Glutamatergic neuron (in vitro differentiated cells): ENCODE measurements around the gene FAR1. TPM values are rescaled to one million over a fixed set of nuclear protein-coding genes. Genes with fewer than 3 reads are reported as not detected.

Experiments used
- DNase-seq: peaks from one replicate; pipeline ENCODE4 v3.0.0; 2022
- H3K27ac Mint-ChIP-seq: one replicate; pipeline ENCODE4 v1.8.0; 2020; ENCODE audit warnings: mild to moderate bottlenecking, mixed read lengths, inconsistent platforms; ENCODE audit not compliant: unreplicated experiment
- H3K27me3 Mint-ChIP-seq: one replicate; pipeline ENCODE4 v1.8.0; 2020; ENCODE audit warnings: mild to moderate bottlenecking, moderate library complexity, mixed read lengths, inconsistent platforms; ENCODE audit not compliant: unreplicated experiment
- H3K36me3 Mint-ChIP-seq: one replicate; pipeline ENCODE4 v1.8.0; 2020; ENCODE audit warnings: mild to moderate bottlenecking, mixed read lengths, inconsistent platforms; ENCODE audit not compliant: unreplicated experiment
- H3K4me1 Mint-ChIP-seq: one replicate; pipeline ENCODE4 v1.8.0; 2020; ENCODE audit warnings: mild to moderate bottlenecking, low read depth, mixed read lengths, inconsistent platforms; ENCODE audit not compliant: unreplicated experiment
- H3K4me3 Mint-ChIP-seq: one replicate; pipeline ENCODE4 v1.8.0; 2020; ENCODE audit warnings: mild to moderate bottlenecking, mixed read lengths, inconsistent platforms; ENCODE audit not compliant: unreplicated experiment
- H3K9me3 Mint-ChIP-seq: one replicate; pipeline ENCODE4 v1.8.0; 2020; ENCODE audit warnings: mild to moderate bottlenecking, moderate library complexity, mixed read lengths, inconsistent platforms; ENCODE audit not compliant: unreplicated experiment
- CTCF ChIP-seq: fragments of 200-600 bp; sonication (generic); IDR thresholded peaks from one replicate; pipeline ENCODE4 v1.5.0; 2021; ENCODE audit not compliant: partially characterized antibody, unreplicated experiment
- total RNA-seq: library from RNA; stranded (reverse); fragmentation: NEBNext Ultra II Directional; extraction: Animal tissue kit (Norgen Biotek cat#: 25700); gene quantifications from one replicate; pipeline ENCODE4 v1.2.1, GENCODE V29; 2021; ENCODE audit not compliant: unreplicated experiment

FAR1 gene
- total RNA-seq, 1 donor from 2014 or later, result 74.4 TPM

GRCh38 chr11:13687271-13687670, 18.8 kb downstream of the FAR1 start:
- no peak for TF ChIP-seq CTCF
- H3K4me3 Mint-ChIP-seq, result no peak overlapping the region
- H3K9me3 Mint-ChIP-seq, result no peaks in the 10 kb centered on the region
- H3K27ac Mint-ChIP-seq, result no peak overlapping the region
- H3K4me1 Mint-ChIP-seq, result no peaks in the 10 kb centered on the region
- no peak for DNase-seq
- H3K36me3 Mint-ChIP-seq, result no peaks in the 10 kb centered on the region
- H3K27me3 Mint-ChIP-seq, result no peaks in the 10 kb centered on the region

- Mint-ChIP-seq H3K4me3 (no peak overlapping the region), H3K36me3 (no peaks in the 10 kb centered on the region), H3K4me1 (peaks cover 2% of the 10 kb centered on the region), H3K27ac (no peak overlapping the region), H3K9me3 (no peaks in the 10 kb centered on the region), H3K27me3 (no peaks in the 10 kb centered on the region)
- no peak for TF ChIP-seq CTCF
- no peak for DNase-seq
Measured at GRCh38 chr11:13691286-13691899, 22.9 kb downstream of the FAR1 start.

GRCh38 chr11:13692172-13692571, 23.7 kb downstream of the FAR1 start:
- no peaks in the 10 kb centered on the region for H3K36me3 Mint-ChIP-seq
- H3K9me3 Mint-ChIP-seq, result no peaks in the 10 kb centered on the region
- no peaks in the 10 kb centered on the region for H3K27me3 Mint-ChIP-seq
- no peak for DNase-seq
- peaks cover 2% of the 10 kb centered on the region for H3K4me1 Mint-ChIP-seq
- H3K4me3 Mint-ChIP-seq, result no peak overlapping the region
- no peak overlapping the region for H3K27ac Mint-ChIP-seq
- no peak for TF ChIP-seq CTCF

GRCh38 chr11:13694115-13694514, 25.6 kb downstream of the FAR1 start:
- no peak for TF ChIP-seq CTCF
- Mint-ChIP-seq H3K27ac (no peak overlapping the region), H3K4me1 (peaks cover 2% of the 10 kb centered on the region), H3K27me3 (no peaks in the 10 kb centered on the region), H3K4me3 (no peak overlapping the region), H3K9me3 (no peaks in the 10 kb centered on the region), H3K36me3 (no peaks in the 10 kb centered on the region)
- no peak for DNase-seq

GRCh38 chr11:13695886-13696285, 27.4 kb downstream of the FAR1 start:
- DNase-seq, result no peak
- Mint-ChIP-seq H3K4me3 (no peak overlapping the region), H3K4me1 (peaks cover 2% of the 10 kb centered on the region), H3K36me3 (no peaks in the 10 kb centered on the region), H3K9me3 (no peaks in the 10 kb centered on the region), H3K27me3 (no peaks in the 10 kb centered on the region), H3K27ac (no peak overlapping the region)
- no peak for TF ChIP-seq CTCF
